NK-92 treated with Interleukin-12 subunit alpha and Interleukin-12 subunit beta, amount 100 ng/mL, for 24 hours (cell line): Measurements from ENCODE around the gene KCNG4.

ENCODE experiments used
- DNase-seq: peaks from one replicate; lab custom pipeline; 2025; lab: John Stamatoyannopoulos, UW

The KCNG4 gene

GRCh38 chr16:84262939-84263338, 23.1 kb upstream of the KCNG4 start:
- DNase-seq = no peak

- DNase-seq = no peak
Measured at GRCh38 chr16:84262031-84262430, 22.2 kb upstream of the KCNG4 start.

GRCh38 chr16:84260766-84261554, 21.1 kb upstream of the KCNG4 start:
- no peak for DNase-seq

GRCh38 chr16:84259691-84260090, 19.9 kb upstream of the KCNG4 start:
- no peak for DNase-seq

GRCh38 chr16:84258266-84258665, 18.5 kb upstream of the KCNG4 start:
- no peak for DNase-seq

- no peak for DNase-seq
Measured at GRCh38 chr16:84255050-84255810, 15.4 kb upstream of the KCNG4 start.

GRCh38 chr16:84254062-84254461, 14.2 kb upstream of the KCNG4 start:
- DNase-seq = no peak

- DNase-seq = no peak
Measured at GRCh38 chr16:84253173-84253572, 13.4 kb upstream of the KCNG4 start.

GRCh38 chr16:84252184-84252583, 12.4 kb upstream of the KCNG4 start:
- no peak for DNase-seq

GRCh38 chr16:84247844-84248243, 8.0 kb upstream of the KCNG4 start:
- DNase-seq = no peak

- DNase-seq = no peak
Measured at GRCh38 chr16:84247331-84247730, 7.5 kb upstream of the KCNG4 start.

- no peak for DNase-seq
Measured at GRCh38 chr16:84246679-84247077, 6.9 kb upstream of the KCNG4 start.

GRCh38 chr16:84245956-84246678, 6.3 kb upstream of the KCNG4 start:
- DNase-seq = no peak

GRCh38 chr16:84244728-84245127, 4.9 kb upstream of the KCNG4 start:
- DNase-seq = no peak

GRCh38 chr16:84243732-84244131, 3.9 kb upstream of the KCNG4 start:
- DNase-seq = no peak

- no peak for DNase-seq
Measured at GRCh38 chr16:84242839-84243238, 3.0 kb upstream of the KCNG4 start.

GRCh38 chr16:84241778-84242177, 2.0 kb upstream of the KCNG4 start:
- DNase-seq = no peak

- DNase-seq = no peak
Measured at GRCh38 chr16:84240455-84240854, 643 bp upstream of the KCNG4 start.

GRCh38 chr16:84239141-84239769, 557 bp downstream of the KCNG4 start:
- no peak for DNase-seq

GRCh38 chr16:84237994-84238750, 1.6 kb downstream of the KCNG4 start:
- no peak for DNase-seq

GRCh38 chr16:84236671-84237070, 3.1 kb downstream of the KCNG4 start:
- DNase-seq = no peak
